ENCODE measurements around the gene PLA2G12A. TPM values are rescaled to one million over a fixed set of nuclear protein-coding genes. Genes with fewer than 3 reads are reported as not detected.

Gene PLA2G12A
- total and polyA plus RNA-seq, 9 of the 15 experiments (the other 6 are each of a cell fraction or from before 2014, with no cell fraction given), result 24.2 to 226 (median 80.5) TPM

- TF ChIP-seq, protein P1, sequence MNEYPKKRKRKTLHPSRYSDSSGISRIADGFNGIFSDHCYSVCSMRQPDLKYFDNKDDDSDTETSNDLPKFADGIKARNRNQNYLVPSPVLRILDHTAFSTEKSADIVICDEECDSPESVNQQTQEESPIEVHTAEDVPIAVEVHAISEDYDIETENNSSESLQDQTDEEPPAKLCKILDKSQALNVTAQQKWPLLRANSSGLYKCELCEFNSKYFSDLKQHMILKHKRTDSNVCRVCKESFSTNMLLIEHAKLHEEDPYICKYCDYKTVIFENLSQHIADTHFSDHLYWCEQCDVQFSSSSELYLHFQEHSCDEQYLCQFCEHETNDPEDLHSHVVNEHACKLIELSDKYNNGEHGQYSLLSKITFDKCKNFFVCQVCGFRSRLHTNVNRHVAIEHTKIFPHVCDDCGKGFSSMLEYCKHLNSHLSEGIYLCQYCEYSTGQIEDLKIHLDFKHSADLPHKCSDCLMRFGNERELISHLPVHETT (CRISPR knock-in tag; conservative IDR thresholded peaks at IDR 0.05 in 1 of 2, IDR thresholded peaks at IDR 0.05 in 1 of 2), result no peak
- TF ChIP-seq, protein P2, sequence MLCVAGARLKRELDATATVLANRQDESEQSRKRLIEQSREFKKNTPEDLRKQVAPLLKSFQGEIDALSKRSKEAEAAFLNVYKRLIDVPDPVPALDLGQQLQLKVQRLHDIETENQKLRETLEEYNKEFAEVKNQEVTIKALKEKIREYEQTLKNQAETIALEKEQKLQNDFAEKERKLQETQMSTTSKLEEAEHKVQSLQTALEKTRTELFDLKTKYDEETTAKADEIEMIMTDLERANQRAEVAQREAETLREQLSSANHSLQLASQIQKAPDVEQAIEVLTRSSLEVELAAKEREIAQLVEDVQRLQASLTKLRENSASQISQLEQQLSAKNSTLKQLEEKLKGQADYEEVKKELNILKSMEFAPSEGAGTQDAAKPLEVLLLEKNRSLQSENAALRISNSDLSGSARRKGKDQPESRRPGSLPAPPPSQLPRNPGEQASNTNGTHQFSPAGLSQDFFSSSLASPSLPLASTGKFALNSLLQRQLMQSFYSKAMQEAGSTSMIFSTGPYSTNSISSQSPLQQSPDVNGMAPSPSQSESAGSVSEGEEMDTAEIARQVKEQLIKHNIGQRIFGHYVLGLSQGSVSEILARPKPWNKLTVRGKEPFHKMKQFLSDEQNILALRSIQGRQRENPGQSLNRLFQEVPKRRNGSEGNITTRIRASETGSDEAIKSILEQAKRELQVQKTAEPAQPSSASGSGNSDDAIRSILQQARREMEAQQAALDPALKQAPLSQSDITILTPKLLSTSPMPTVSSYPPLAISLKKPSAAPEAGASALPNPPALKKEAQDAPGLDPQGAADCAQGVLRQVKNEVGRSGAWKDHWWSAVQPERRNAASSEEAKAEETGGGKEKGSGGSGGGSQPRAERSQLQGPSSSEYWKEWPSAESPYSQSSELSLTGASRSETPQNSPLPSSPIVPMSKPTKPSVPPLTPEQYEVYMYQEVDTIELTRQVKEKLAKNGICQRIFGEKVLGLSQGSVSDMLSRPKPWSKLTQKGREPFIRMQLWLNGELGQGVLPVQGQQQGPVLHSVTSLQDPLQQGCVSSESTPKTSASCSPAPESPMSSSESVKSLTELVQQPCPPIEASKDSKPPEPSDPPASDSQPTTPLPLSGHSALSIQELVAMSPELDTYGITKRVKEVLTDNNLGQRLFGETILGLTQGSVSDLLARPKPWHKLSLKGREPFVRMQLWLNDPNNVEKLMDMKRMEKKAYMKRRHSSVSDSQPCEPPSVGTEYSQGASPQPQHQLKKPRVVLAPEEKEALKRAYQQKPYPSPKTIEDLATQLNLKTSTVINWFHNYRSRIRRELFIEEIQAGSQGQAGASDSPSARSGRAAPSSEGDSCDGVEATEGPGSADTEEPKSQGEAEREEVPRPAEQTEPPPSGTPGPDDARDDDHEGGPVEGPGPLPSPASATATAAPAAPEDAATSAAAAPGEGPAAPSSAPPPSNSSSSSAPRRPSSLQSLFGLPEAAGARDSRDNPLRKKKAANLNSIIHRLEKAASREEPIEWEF (CRISPR knock-in tag; IDR thresholded peaks at IDR 0.05), result no peak
- TF ChIP-seq ZNF174 (CRISPR knock-in tag; IDR thresholded peaks at IDR 0.05) (no peak), RAD51 (IDR thresholded peaks at IDR 0.05; ENCODE audit: borderline replicate concordance, low read depth) (no peak)
Observed at GRCh38 chr4:109755656-109756055, 25.8 kb upstream of the PLA2G12A start (continued).

Measured in K562 (cell line).